SK-N-SH treated with all-trans-retinoic acid at 6 μM for 48 hours (cell line): ENCODE data around the gene FOXR1.

Experiments used
- ARNTL ChIP-seq: fragments of 450-650 bp; formaldehyde crosslinking; IDR thresholded peaks from 2 replicates; pipeline ENCODE4 v1.5.0; 2020; ENCODE audit warnings: low read depth, mild to moderate bottlenecking, moderate library complexity, borderline replicate concordance
- CREB5 ChIP-seq: fragments of 250-450 bp; sonication (Bioruptor Pico); IDR thresholded peaks from 2 replicates; pipeline ENCODE4 v1.5.1; 2020; ENCODE audit warnings: low read depth, mild to moderate bottlenecking, moderate library complexity
- PATZ1 ChIP-seq: fragments of 250-450 bp; sonication (Bioruptor Pico); IDR thresholded peaks from 2 replicates; pipeline ENCODE4 v1.8.0; 2020; ENCODE audit warnings: mild to moderate bottlenecking, moderate library complexity, borderline replicate concordance
- ZFP3 ChIP-seq: fragments of 250-450 bp; sonication (Bioruptor Pico); IDR thresholded peaks from 2 replicates; pipeline ENCODE4 v1.5.0; 2020; ENCODE audit warnings: mild to moderate bottlenecking, moderate library complexity
- ZFP30 ChIP-seq: fragments of 450-650 bp; formaldehyde crosslinking; IDR thresholded peaks from 2 replicates; pipeline ENCODE4 v1.5.0; 2022; ENCODE audit warnings: mild to moderate bottlenecking, moderate library complexity
- ZNF565 ChIP-seq: fragments of 450-650 bp; formaldehyde crosslinking; conservative IDR thresholded peaks from 2 replicates; pipeline ENCODE4 v1.5.0; 2020; ENCODE audit warnings: low read depth, mild to moderate bottlenecking, moderate library complexity
- ZNF8 ChIP-seq: fragments of 450-650 bp; formaldehyde crosslinking; IDR thresholded peaks from 2 replicates; pipeline ENCODE4 v1.5.0; 2020; ENCODE audit warnings: mild to moderate bottlenecking, moderate library complexity
- TF ChIP-seq, protein P1 (sequence below): fragments of 250-450 bp; sonication (Bioruptor Pico); IDR thresholded peaks from 2 replicates; pipeline ENCODE4 v1.8.0; 2021; ENCODE audit warnings: low read depth, mild to moderate bottlenecking, moderate library complexity, borderline replicate concordance

DNA sequence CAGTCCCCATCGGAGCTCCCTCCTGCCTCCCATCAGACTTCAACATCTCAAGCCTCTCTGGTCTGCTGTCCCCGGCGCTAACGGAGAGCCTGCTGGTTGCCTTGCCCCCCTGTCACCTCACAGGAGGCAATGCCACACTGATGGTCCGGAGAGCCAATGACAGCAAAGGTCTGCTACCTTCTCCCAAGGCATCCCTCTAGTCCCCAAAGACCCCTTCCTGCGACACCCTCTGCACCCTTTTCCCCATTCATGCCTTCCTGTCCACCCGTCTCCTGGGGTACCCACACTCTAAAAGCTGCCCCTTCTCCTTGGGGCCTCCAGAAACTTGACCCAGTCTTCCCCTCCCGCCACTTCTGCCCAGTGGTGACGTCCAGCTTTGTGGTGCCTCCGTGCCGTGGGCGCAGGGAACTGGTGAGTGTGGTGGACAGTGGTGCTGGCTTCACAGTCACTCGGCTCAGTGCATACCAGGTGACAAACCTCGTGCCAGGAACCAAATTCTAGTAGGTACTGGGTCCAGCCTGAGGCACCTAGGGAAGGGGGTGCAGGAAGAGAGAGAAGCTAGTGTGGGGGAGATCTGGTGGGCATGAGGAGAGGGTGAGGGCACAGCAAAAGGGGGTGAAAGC is 14.6 kb upstream of the FOXR1 start:
- TF ChIP-seq CREB5 (CRISPR knock-in tag) (no peak), PATZ1 (CRISPR knock-in tag) (no peak), ARNTL (CRISPR knock-in tag) (no peak), ZNF8 (CRISPR knock-in tag) (no peak), ZFP30 (CRISPR knock-in tag) (no peak), ZNF565 (CRISPR knock-in tag) (no peak), ZFP3 (no peak)
- TF ChIP-seq, protein P1, sequence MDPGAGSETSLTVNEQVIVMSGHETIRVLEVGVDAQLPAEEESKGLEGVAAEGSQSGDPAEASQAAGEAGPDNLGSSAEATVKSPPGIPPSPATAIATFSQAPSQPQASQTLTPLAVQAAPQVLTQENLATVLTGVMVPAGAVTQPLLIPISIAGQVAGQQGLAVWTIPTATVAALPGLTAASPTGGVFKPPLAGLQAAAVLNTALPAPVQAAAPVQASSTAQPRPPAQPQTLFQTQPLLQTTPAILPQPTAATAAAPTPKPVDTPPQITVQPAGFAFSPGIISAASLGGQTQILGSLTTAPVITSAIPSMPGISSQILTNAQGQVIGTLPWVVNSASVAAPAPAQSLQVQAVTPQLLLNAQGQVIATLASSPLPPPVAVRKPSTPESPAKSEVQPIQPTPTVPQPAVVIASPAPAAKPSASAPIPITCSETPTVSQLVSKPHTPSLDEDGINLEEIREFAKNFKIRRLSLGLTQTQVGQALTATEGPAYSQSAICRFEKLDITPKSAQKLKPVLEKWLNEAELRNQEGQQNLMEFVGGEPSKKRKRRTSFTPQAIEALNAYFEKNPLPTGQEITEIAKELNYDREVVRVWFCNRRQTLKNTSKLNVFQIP = no peak
